IPS DF 19.7 (cell line): ENCODE results near the gene RASGRP4.
"Not testable (repeated sequence)": the region's sequence is repeated elsewhere in the genome, so short reads cannot be mapped to it uniquely, and the experiment has no call there.

Source experiments
- DNase-seq: peaks from one replicate; pipeline ENCODE4 v3.0.0-alpha.2; 2013; ENCODE audit warnings: low read depth, low spot score

The RASGRP4 gene

GRCh38 chr19:38413416-38413815 lies 12.6 kb downstream of the RASGRP4 start:
- DNase-seq: no peak

GRCh38 chr19:38412961-38413360 lies 13.1 kb downstream of the RASGRP4 start:
- no peak for DNase-seq

- DNase-seq: no peak
These were observed 13.5 kb downstream of the RASGRP4 start for GRCh38 chr19:38412491-38412890.

- DNase-seq: not testable (repeated sequence)
These were observed 14.1 kb downstream of the RASGRP4 start for GRCh38 chr19:38411898-38412297.

- no peak for DNase-seq
These were observed 14.8 kb downstream of the RASGRP4 start for GRCh38 chr19:38411041-38411712.

GRCh38 chr19:38410407-38410806 lies 15.6 kb downstream of the RASGRP4 start:
- DNase-seq: not testable (repeated sequence)

GRCh38 chr19:38409631-38410133 lies 16.3 kb downstream of the RASGRP4 start:
- no peak for DNase-seq

GRCh38 chr19:38405276-38405675 lies 20.7 kb downstream of the RASGRP4 start:
- no peak for DNase-seq

- no peak for DNase-seq
These were observed 21.2 kb downstream of the RASGRP4 start for GRCh38 chr19:38404858-38405257.

- peak; percentile 83 for DNase-seq
These were observed 22.9 kb downstream of the RASGRP4 start, which contains the start of gene FAM98C for GRCh38 chr19:38402967-38403674. TSS of gene FAM98C (plus strand) at chr19:38403093. CDS start at chr19:38403154, 61 bp downstream.

- DNase-seq: no peak
These were observed 23.4 kb downstream of the RASGRP4 start for GRCh38 chr19:38402623-38402966.

GRCh38 chr19:38401148-38401547 lies 24.9 kb downstream of the RASGRP4 start:
- DNase-seq: no peak

- DNase-seq: no peak
These were observed 25.7 kb downstream of the RASGRP4 start for GRCh38 chr19:38400361-38400760.

- DNase-seq: no peak
These were observed 26.5 kb downstream of the RASGRP4 start for GRCh38 chr19:38399537-38399936.

- no peak for DNase-seq
These were observed 26.9 kb downstream of the RASGRP4 start for GRCh38 chr19:38399081-38399480.

GRCh38 chr19:38395381-38396114 lies 30.5 kb downstream of the RASGRP4 start:
- DNase-seq: no peak

- DNase-seq: no peak
These were observed 31.5 kb downstream of the RASGRP4 start for GRCh38 chr19:38394488-38394887.

- DNase-seq: no peak
These were observed 33.2 kb downstream of the RASGRP4 start for GRCh38 chr19:38392707-38393308.

GRCh38 chr19:38391911-38392464 lies 34.0 kb downstream of the RASGRP4 start:
- no peak for DNase-seq

- DNase-seq: no peak
These were observed 35.8 kb downstream of the RASGRP4 start for GRCh38 chr19:38389957-38390924.
